CD14-positive monocyte (primary cell): ENCODE measurements around the gene DPP8. TPM values are rescaled to one million over a fixed set of nuclear protein-coding genes. Genes with fewer than 3 reads are reported as not detected.

Source experiments
- DNase-seq, 3 donors: peaks; one replicate each; pipeline ENCODE4 v3.0.0-alpha.2; 2011 to 2022
- H2AFZ ChIP-seq: 2 replicates; pipeline ENCODE4 v1.6.0; 2012; ENCODE audit warnings: mild to moderate bottlenecking, low read depth, low read length, inconsistent platforms; ENCODE audit not compliant: insufficient read depth, poor library complexity, severe bottlenecking
- H3K27ac ChIP-seq, 2 donors: 1 replicate in 1 of 2; 2 replicates in 1 of 2; pipeline ENCODE4 v1.5.1; 2012 to 2013; ENCODE audit warnings: low read length in 2 of 2, control low read depth in 1 of 2, inconsistent platforms in 1 of 2, low read depth in 1 of 2, mild to moderate bottlenecking in 1 of 2
- H3K27me3 ChIP-seq, 2 donors: one replicate each; pipeline versions ENCODE4 v1.6.0 to v1.6.1; 2011 to 2013; ENCODE audit warnings: low read length in 2 of 2; ENCODE audit not compliant: control insufficient read depth in 2 of 2, insufficient read depth in 2 of 2
- H3K36me3 ChIP-seq, 2 donors: replicated peaks in 1 of 2; 1 replicate in 1 of 2; 2 replicates in 1 of 2; pipeline versions ENCODE4 v1.5.1 to v1.6.1; 2012 to 2013; ENCODE audit warnings: low read length in 2 of 2, control low read depth in 1 of 2, inconsistent platforms in 1 of 2, mild to moderate bottlenecking in 1 of 2; ENCODE audit not compliant: insufficient read depth in 2 of 2, control insufficient read depth in 1 of 2
- H3K4me1 ChIP-seq, 2 donors: 1 replicate in 1 of 2; 2 replicates in 1 of 2; pipeline versions ENCODE4 v1.5.1 to v1.6.1; 2012 to 2013; ENCODE audit warnings: low read length in 2 of 2, control low read depth in 1 of 2, inconsistent platforms in 1 of 2, mild to moderate bottlenecking in 1 of 2, moderate library complexity in 1 of 2; ENCODE audit not compliant: insufficient read depth in 2 of 2, control insufficient read depth in 1 of 2
- H3K4me2 ChIP-seq: replicated peaks from 2 replicates; pipeline ENCODE3; 2012; ENCODE audit warnings: low read length, moderate library complexity, mild to moderate bottlenecking; ENCODE audit not compliant: poor library complexity, severe bottlenecking; ENCODE audit errors: extremely low read depth
- H3K4me3 ChIP-seq, 3 experiments: fragments of 200-600 bp in 1 of 3; sonication (generic) in 1 of 3; replicated peaks in 1 of 3; 1 replicate in 2 of 3; 2 replicates in 1 of 3; pipeline ENCODE4 v1.5.1; 2011 to 2013; ENCODE audit warnings: low read length in 3 of 3, mild to moderate bottlenecking in 3 of 3, control low read depth in 2 of 3, low read depth in 2 of 3, inconsistent platforms in 1 of 3, moderate library complexity in 1 of 3
- H3K79me2 ChIP-seq: 2 replicates; pipeline ENCODE4 v1.6.0; 2012; ENCODE audit warnings: mild to moderate bottlenecking, control low read depth, inconsistent platforms, low read length, moderate library complexity; ENCODE audit not compliant: insufficient read depth
- H3K9ac ChIP-seq: 2 replicates; pipeline ENCODE4 v1.6.0; 2017; ENCODE audit warnings: low read length, mild to moderate bottlenecking; ENCODE audit not compliant: insufficient read depth, poor library complexity, severe bottlenecking
- H3K9me3 ChIP-seq, 2 donors: replicated peaks in 1 of 2; 1 replicate in 1 of 2; 2 replicates in 1 of 2; pipeline versions ENCODE4 v1.5.1 to v1.6.1; 2012 to 2013; ENCODE audit warnings: low read length in 2 of 2, control low read depth in 1 of 2; ENCODE audit not compliant: control insufficient read depth in 1 of 2, insufficient read depth in 1 of 2
- H4K20me1 ChIP-seq: 2 replicates; pipeline ENCODE4 v1.6.0; 2012; ENCODE audit warnings: mild to moderate bottlenecking, low read length, control low read depth, moderate library complexity; ENCODE audit not compliant: insufficient read depth
- H3K27ac Mint-ChIP-seq, 7 donors: one replicate each; pipeline ENCODE4 v1.8.0; 2020; ENCODE audit warnings: mild to moderate bottlenecking in 7 of 7, mixed read lengths in 7 of 7, moderate library complexity in 6 of 7, inconsistent platforms in 2 of 7
- H3K27me3 Mint-ChIP-seq, 3 donors: one replicate each; pipeline ENCODE4 v1.8.0; 2021 to 2022; ENCODE audit warnings: low read depth in 3 of 3, mild to moderate bottlenecking in 3 of 3, mixed read lengths in 3 of 3, moderate library complexity in 3 of 3, inconsistent platforms in 1 of 3
- H3K36me3 Mint-ChIP-seq, 2 donors: one replicate each; pipeline ENCODE4 v1.8.0; 2020; ENCODE audit warnings: mixed read lengths in 2 of 2, inconsistent platforms in 1 of 2, mild to moderate bottlenecking in 1 of 2
- H3K4me1 Mint-ChIP-seq: one replicate; pipeline ENCODE4 v1.8.0; 2020; ENCODE audit warnings: mild to moderate bottlenecking, mixed read lengths
- H3K4me3 Mint-ChIP-seq, 2 donors: one replicate each; pipeline ENCODE4 v1.8.0; 2020; ENCODE audit warnings: mild to moderate bottlenecking in 2 of 2, mixed read lengths in 2 of 2, moderate library complexity in 1 of 2
- H3K9me3 Mint-ChIP-seq, 7 donors: one replicate each; pipeline ENCODE4 v1.8.0; 2020 to 2022; ENCODE audit warnings: mixed read lengths in 7 of 7, mild to moderate bottlenecking in 6 of 7, moderate library complexity in 6 of 7, inconsistent platforms in 2 of 7
- WGBS: methylation state at CpG from one replicate; pipeline ENCODE4 v1.1.5; 2013; ENCODE audit warnings: missing lambda C conversion rate; ENCODE audit not compliant: insufficient coverage; 5-methylcytosine and 5-hydroxymethylcytosine counted together
- intact Hi-C, 2 donors: fragments of 100-400 bp; cut with micrococcal nuclease; formaldehyde crosslinking; loops; one replicate each; pipeline versions ENCODE4 v1.15.0 to v1.15.1; 2023
- polyA plus RNA-seq, 3 donors: library from polyadenylated mRNA; depleted of rRNA in 1 of 3; unstranded in 2 of 3; stranded (reverse) in 1 of 3; fragments of 300-500 nt in 2 of 3; fragments of >200 nt in 1 of 3; fragmentation: Illumina TruSeq in 2 of 3; gene quantifications; 1 replicate in 2 of 3; 2 replicates in 1 of 3; pipeline ENCODE4 v1.2.3, GENCODE V29; 2012 to 2021
- TF ChIP-seq, protein P1 (sequence below): fragments of 200-600 bp; IDR thresholded peaks from one replicate; pipeline ENCODE4 v1.8.0; 2022; ENCODE audit warnings: antibody characterized with exemption, mild to moderate bottlenecking

DPP8 gene
- polyA plus RNA-seq, 3 donors: 18.3 to 48.3 (median 38.7) TPM

DNA sequence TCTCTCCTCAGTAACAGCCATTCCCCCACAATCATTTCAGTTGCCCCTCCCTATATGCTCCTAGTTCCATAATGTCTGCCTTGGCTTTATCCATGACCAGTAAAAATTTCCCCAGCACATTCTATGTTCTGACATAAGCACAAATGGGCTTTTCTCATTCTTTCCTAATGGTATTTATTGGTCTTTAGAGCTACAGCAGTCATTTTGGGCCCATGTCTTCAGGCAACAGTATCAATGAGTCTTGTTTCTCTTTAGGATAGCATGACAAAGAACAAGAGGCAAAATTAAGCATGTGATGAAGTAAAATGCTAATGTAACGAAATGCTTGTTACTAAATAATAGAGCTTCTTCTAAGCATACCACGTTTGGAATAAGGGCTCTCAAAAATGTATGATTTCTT is 8.2 kb downstream of the DPP8 start:
- no peaks in the 10 kb centered on the region for H3K27me3 Mint-ChIP-seq
- no peak overlapping the region for H3K4me3 Mint-ChIP-seq
- H3K36me3 Mint-ChIP-seq: peaks cover 50 to 80% of the 10 kb centered on the region in 2 donors
- WGBS: no CpG with 5 or more reads among the region's 2 CpGs
- TF ChIP-seq, protein P1, sequence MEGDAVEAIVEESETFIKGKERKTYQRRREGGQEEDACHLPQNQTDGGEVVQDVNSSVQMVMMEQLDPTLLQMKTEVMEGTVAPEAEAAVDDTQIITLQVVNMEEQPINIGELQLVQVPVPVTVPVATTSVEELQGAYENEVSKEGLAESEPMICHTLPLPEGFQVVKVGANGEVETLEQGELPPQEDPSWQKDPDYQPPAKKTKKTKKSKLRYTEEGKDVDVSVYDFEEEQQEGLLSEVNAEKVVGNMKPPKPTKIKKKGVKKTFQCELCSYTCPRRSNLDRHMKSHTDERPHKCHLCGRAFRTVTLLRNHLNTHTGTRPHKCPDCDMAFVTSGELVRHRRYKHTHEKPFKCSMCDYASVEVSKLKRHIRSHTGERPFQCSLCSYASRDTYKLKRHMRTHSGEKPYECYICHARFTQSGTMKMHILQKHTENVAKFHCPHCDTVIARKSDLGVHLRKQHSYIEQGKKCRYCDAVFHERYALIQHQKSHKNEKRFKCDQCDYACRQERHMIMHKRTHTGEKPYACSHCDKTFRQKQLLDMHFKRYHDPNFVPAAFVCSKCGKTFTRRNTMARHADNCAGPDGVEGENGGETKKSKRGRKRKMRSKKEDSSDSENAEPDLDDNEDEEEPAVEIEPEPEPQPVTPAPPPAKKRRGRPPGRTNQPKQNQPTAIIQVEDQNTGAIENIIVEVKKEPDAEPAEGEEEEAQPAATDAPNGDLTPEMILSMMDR: no peak
- H3K27ac Mint-ChIP-seq: no peak overlapping the region
- no peak overlapping the region for H3K9ac ChIP-seq
- no peak overlapping the region for H3K4me2 ChIP-seq
- peaks cover 1% of the 10 kb centered on the region for H3K4me1 Mint-ChIP-seq
- no peak overlapping the region for H2AFZ ChIP-seq
- no peaks in the 10 kb centered on the region for H3K9me3 ChIP-seq
- no peaks in the 10 kb centered on the region for H3K4me1 ChIP-seq
- H3K27me3 ChIP-seq: no peaks in the 10 kb centered on the region
- no peaks in the 10 kb centered on the region for H3K9me3 Mint-ChIP-seq
- DNase-seq: no peak
- H3K79me2 ChIP-seq: peaks cover 63% of the 10 kb centered on the region
- no peak overlapping the region for H3K27ac ChIP-seq
- intact Hi-C loops: no loop called here
- peaks cover 61 to 93% of the 10 kb centered on the region in 2 donors for H3K36me3 ChIP-seq
- peaks cover 73% of the 10 kb centered on the region for H4K20me1 ChIP-seq
- H3K4me3 ChIP-seq: no peak overlapping the region

DNA sequence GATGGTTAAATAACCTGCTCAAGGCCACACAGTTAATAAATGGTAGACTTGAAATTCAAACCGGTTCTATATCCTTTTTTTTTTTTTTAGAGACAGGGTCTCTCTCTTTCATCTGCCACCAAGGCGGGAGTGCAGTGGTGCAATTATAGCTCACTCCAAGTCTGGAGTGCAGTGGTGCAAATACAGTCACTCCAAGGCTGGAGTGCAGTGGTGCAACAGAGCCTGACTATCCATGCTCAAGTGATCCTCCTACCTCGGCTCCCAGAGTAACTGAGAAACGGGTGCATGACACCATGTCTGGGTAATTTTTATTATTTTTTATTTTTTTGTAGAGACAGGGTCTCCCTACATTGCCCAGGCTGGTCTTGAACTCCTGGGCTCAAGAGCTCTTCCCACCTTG is 23.4 kb downstream of the DPP8 start:
- no peaks in the 10 kb centered on the region for H3K9me3 ChIP-seq
- Mint-ChIP-seq H3K4me3 (no peak overlapping the region), H3K27me3 (peaks cover 0 to 2% (median 0%) of the 10 kb centered on the region in 3 donors), H3K4me1 (no peaks in the 10 kb centered on the region), H3K27ac (no peak overlapping the region), H3K36me3 (peaks cover 63 to 94% of the 10 kb centered on the region in 2 donors), H3K9me3 (no peaks in the 10 kb centered on the region)
- H3K27ac ChIP-seq: no peak overlapping the region
- no peaks in the 10 kb centered on the region for H3K4me1 ChIP-seq
- TF ChIP-seq, protein P1: no peak
- peaks cover 72% of the 10 kb centered on the region for H4K20me1 ChIP-seq
- DNase-seq: no peak
- no peaks in the 10 kb centered on the region for H3K27me3 ChIP-seq
- intact Hi-C loops: loop anchor here in 1 of 2 donors (10.0 kb wide), 1 partner anchor 339 kb away; no protein-coding TSS in a partner anchor
- H2AFZ ChIP-seq: no peak overlapping the region
- H3K9ac ChIP-seq: no peak overlapping the region
- peaks cover 43% of the 10 kb centered on the region for H3K79me2 ChIP-seq
- WGBS: 100% methylated on average over 1 of the region's 4 CpGs
- no peak overlapping the region for H3K4me3 ChIP-seq
- no peak overlapping the region for H3K4me2 ChIP-seq
- peaks cover 75 to 96% of the 10 kb centered on the region in 2 donors for H3K36me3 ChIP-seq
